Measurements from ENCODE around the gene ADGRV1.

ADGRV1 gene

DNA sequence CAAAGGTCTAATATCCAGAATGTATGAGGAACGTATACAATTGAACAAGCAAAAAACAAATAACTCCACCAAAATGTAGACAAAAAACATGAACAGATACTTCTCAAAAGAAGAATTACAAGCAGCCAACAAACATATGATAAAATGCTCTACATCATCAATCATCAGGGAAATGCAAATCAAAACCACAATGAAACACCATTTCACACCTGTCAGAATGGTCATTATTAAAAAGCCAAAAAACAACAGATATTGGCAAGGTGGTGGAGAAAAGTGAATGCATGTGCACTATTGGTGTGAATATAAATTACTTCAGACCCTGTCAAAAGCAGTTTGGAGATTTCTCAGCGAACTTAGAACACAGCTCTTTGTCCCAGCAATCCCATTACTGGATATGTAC lies 510.8 kb downstream of the ADGRV1 start:
- no peak overlapping the region for H3K27ac ChIP-seq
- H3K9me3 ChIP-seq (ENCODE audit: low read depth, low read length) = no peaks in the 10 kb centered on the region; the same call in 1 of the 2 replicates
- H3K4me3 ChIP-seq = no peak overlapping the region
- no peak for DNase-seq (ENCODE audit: low read depth, low spot score)
- no peaks in the 10 kb centered on the region for H3K36me3 ChIP-seq (ENCODE audit: insufficient read depth, low read length)
- no peak overlapping the region for H3K9ac ChIP-seq (ENCODE audit: insufficient read length)
- TF ChIP-seq FOXP2 (optimal IDR thresholded peaks at IDR 0.05; ENCODE audit: control extremely low read depth, extremely low read length, insufficient read depth) = no peak
- TF ChIP-seq EZH2 (IDR thresholded peaks at IDR 0.05) = no peak
- TF ChIP-seq POLR2AphosphoS5 (IDR thresholded peaks at IDR 0.05; ENCODE audit: borderline replicate concordance, low read depth, low read length) = no peak

- TF ChIP-seq POLR2AphosphoS5 (IDR thresholded peaks at IDR 0.05; ENCODE audit: borderline replicate concordance, low read depth, low read length) = no peak
- no peak for TF ChIP-seq FOXP2 (optimal IDR thresholded peaks at IDR 0.05; ENCODE audit: control extremely low read depth, extremely low read length, insufficient read depth)
- no peak for TF ChIP-seq EZH2 (IDR thresholded peaks at IDR 0.05)
- Histone ChIP-seq H3K36me3 (ENCODE audit: insufficient read depth, low read length) (no peaks in the 10 kb centered on the region), H3K4me3 (no peak overlapping the region), H3K9ac (ENCODE audit: insufficient read length) (no peak overlapping the region), H3K27ac (no peak overlapping the region), H3K9me3 (ENCODE audit: low read depth, low read length) (no peaks in the 10 kb centered on the region; the same call in 1 of the 2 replicates)
- DNase-seq (ENCODE audit: low read depth, low spot score) = no peak
These were observed 512.4 kb downstream of the ADGRV1 start for GRCh38 chr5:91070761-91071550.

DNA sequence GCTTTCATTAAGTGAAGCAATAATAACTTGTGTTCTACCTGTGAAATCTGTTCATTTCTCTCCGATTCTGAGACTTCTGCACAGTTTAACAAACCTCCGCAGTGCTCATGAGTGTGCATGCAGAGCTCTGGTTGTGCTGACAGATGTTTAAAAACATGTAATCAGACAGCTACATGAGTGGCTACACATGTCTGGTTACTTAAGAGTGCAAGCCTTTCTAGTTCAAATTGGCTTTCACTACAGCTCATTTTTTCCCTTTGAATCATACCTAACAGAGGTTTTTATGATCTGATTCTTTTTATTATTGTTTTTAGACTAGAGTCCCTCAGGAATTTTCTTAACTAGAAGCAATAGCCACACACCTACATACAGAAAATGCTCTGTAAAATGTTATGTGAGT lies 514.3 kb downstream of the ADGRV1 start:
- TF ChIP-seq FOXP2 (optimal IDR thresholded peaks at IDR 0.05; ENCODE audit: control extremely low read depth, extremely low read length, insufficient read depth) = no peak
- TF ChIP-seq EZH2 (IDR thresholded peaks at IDR 0.05) = no peak
- no peak for TF ChIP-seq POLR2AphosphoS5 (IDR thresholded peaks at IDR 0.05; ENCODE audit: borderline replicate concordance, low read depth, low read length)
- Histone ChIP-seq H3K36me3 (ENCODE audit: insufficient read depth, low read length) (no peaks in the 10 kb centered on the region), H3K4me3 (no peak overlapping the region), H3K27ac (no peak overlapping the region), H3K9me3 (ENCODE audit: low read depth, low read length) (no peaks in the 10 kb centered on the region; the same call in 1 of the 2 replicates), H3K9ac (ENCODE audit: insufficient read length) (no peak overlapping the region)
- DNase-seq (ENCODE audit: low read depth, low spot score) = no peak

GRCh38 chr5:91074615-91075014 lies 516.0 kb downstream of the ADGRV1 start:
- H3K27ac ChIP-seq = peak overlapping the region; percentile 84
- no peaks in the 10 kb centered on the region; the same call in 1 of the 2 replicates for H3K9me3 ChIP-seq (ENCODE audit: low read depth, low read length)
- no peak for TF ChIP-seq POLR2AphosphoS5 (IDR thresholded peaks at IDR 0.05; ENCODE audit: borderline replicate concordance, low read depth, low read length)
- TF ChIP-seq EZH2 (IDR thresholded peaks at IDR 0.05) = no peak
- no peak for TF ChIP-seq FOXP2 (optimal IDR thresholded peaks at IDR 0.05; ENCODE audit: control extremely low read depth, extremely low read length, insufficient read depth)
- H3K9ac ChIP-seq (ENCODE audit: insufficient read length) = no peak overlapping the region
- 0 out of 2 replicates have a peak overlapping the region, but pooled peaks have one; percentile 14 for H3K4me3 ChIP-seq
- peak; percentile 48 for DNase-seq (ENCODE audit: low read depth, low spot score)
- H3K36me3 ChIP-seq (ENCODE audit: insufficient read depth, low read length) = no peaks in the 10 kb centered on the region

GRCh38 chr5:91076138-91076537 lies 517.5 kb downstream of the ADGRV1 start:
- Histone ChIP-seq H3K4me3 (no peak overlapping the region), H3K27ac (no peak overlapping the region), H3K36me3 (ENCODE audit: insufficient read depth, low read length) (no peaks in the 10 kb centered on the region), H3K9ac (ENCODE audit: insufficient read length) (no peak overlapping the region), H3K9me3 (ENCODE audit: low read depth, low read length) (no peaks in the 10 kb centered on the region; the same call in 1 of the 2 replicates)
- TF ChIP-seq EZH2 (IDR thresholded peaks at IDR 0.05) = no peak
- no peak for DNase-seq (ENCODE audit: low read depth, low spot score)

- no peaks in the 10 kb centered on the region for H3K36me3 ChIP-seq (ENCODE audit: insufficient read depth, low read length)
- no peak overlapping the region for H3K27ac ChIP-seq
- TF ChIP-seq FOXP2 (optimal IDR thresholded peaks at IDR 0.05; ENCODE audit: control extremely low read depth, extremely low read length, insufficient read depth) = no peak
- TF ChIP-seq EZH2 (IDR thresholded peaks at IDR 0.05) = no peak
- no peaks in the 10 kb centered on the region; the same call in 1 of the 2 replicates for H3K9me3 ChIP-seq (ENCODE audit: low read depth, low read length)
- no peak for DNase-seq (ENCODE audit: low read depth, low spot score)
- no peak overlapping the region for H3K9ac ChIP-seq (ENCODE audit: insufficient read length)
- H3K4me3 ChIP-seq = no peak overlapping the region
These were observed 519.0 kb downstream of the ADGRV1 start for GRCh38 chr5:91077623-91078022.

DNA sequence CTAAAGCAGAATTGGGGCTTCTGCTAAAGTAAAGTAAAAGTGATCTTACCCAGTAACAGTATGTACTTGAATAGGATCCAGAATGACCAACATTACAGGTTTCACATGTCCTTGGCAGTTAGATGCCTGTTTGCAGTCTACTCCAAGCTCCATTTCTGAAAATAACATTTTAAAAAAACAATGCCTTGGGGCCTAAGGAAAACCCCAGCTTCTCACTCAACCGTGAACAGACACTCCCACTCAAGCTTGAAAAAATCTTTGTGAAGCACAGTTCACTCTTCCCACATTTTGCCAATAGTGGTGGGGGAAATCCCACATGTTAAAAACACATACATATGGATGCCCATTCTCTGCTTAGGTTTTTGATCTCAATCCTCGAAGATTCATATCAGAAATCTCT lies 520.4 kb downstream of the ADGRV1 start:
- DNase-seq (ENCODE audit: low read depth, low spot score) = no peak
- TF ChIP-seq EZH2 (IDR thresholded peaks at IDR 0.05) = no peak
- TF ChIP-seq FOXP2 (optimal IDR thresholded peaks at IDR 0.05; ENCODE audit: control extremely low read depth, extremely low read length, insufficient read depth) = no peak
- no peak for TF ChIP-seq POLR2AphosphoS5 (IDR thresholded peaks at IDR 0.05; ENCODE audit: borderline replicate concordance, low read depth, low read length)
- Histone ChIP-seq H3K9me3 (ENCODE audit: low read depth, low read length) (no peaks in the 10 kb centered on the region; the same call in 1 of the 2 replicates), H3K9ac (ENCODE audit: insufficient read length) (peak overlapping the region; percentile 9), H3K36me3 (ENCODE audit: insufficient read depth, low read length) (no peaks in the 10 kb centered on the region), H3K27ac (no peak overlapping the region), H3K4me3 (peak overlapping the region; percentile 23; the same call in 1 of the 2 replicates)

DNA sequence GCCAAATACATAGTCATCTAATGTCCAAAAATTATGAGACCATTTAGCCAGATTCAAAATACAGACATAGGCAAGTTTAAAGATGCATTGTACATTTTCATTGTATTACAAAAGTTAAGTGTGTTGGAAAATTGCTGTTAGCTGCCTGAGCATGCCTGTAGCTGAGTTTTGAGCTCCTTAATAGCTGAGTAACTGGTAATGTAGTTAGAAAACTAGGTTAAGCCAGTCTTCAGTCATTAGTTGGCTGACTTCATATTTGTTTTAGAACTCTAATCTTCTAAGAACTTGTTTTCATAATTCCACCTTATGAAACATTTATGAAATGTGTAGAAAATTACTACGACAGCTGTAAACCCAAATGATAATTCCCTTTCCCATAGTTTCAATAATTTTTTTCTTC lies 531.2 kb downstream of the ADGRV1 start:
- no peak for DNase-seq (ENCODE audit: low read depth, low spot score)
- no peaks in the 10 kb centered on the region for H3K9me3 ChIP-seq (ENCODE audit: low read depth, low read length)
- no peak overlapping the region for H3K9ac ChIP-seq (ENCODE audit: insufficient read length)
- H3K36me3 ChIP-seq (ENCODE audit: insufficient read depth, low read length) = no peaks in the 10 kb centered on the region
- H3K4me3 ChIP-seq = no peak overlapping the region
- H3K27ac ChIP-seq = no peak overlapping the region
- TF ChIP-seq POLR2AphosphoS5 (IDR thresholded peaks at IDR 0.05; ENCODE audit: borderline replicate concordance, low read depth, low read length) = no peak
- TF ChIP-seq FOXP2 (optimal IDR thresholded peaks at IDR 0.05; ENCODE audit: control extremely low read depth, extremely low read length, insufficient read depth) = no peak
- TF ChIP-seq EZH2 (IDR thresholded peaks at IDR 0.05) = no peak

DNA sequence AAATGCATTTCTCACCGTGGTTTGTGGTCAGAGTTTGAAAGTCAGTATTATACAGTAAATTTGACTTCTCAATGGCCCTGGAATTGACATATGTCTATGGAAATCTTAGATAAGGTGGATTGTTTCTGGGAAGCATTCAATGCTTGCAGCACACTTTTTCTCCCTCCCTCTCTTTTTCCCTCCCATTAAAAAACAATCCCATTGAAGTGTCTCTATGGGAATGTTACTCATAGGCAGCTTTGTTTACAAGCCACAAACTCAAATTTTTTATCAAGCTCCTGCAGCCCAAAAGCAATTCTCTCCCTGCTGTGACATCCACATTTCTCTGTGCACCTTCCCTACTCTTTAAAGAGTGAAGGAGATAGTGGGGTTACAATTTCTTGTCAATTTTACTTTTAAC lies 532.4 kb downstream of the ADGRV1 start:
- H3K27ac ChIP-seq = no peak overlapping the region
- H3K9ac ChIP-seq (ENCODE audit: insufficient read length) = no peak overlapping the region
- no peaks in the 10 kb centered on the region for H3K36me3 ChIP-seq (ENCODE audit: insufficient read depth, low read length)
- no peak for TF ChIP-seq POLR2AphosphoS5 (IDR thresholded peaks at IDR 0.05; ENCODE audit: borderline replicate concordance, low read depth, low read length)
- TF ChIP-seq FOXP2 (optimal IDR thresholded peaks at IDR 0.05; ENCODE audit: control extremely low read depth, extremely low read length, insufficient read depth) = no peak
- TF ChIP-seq EZH2 (IDR thresholded peaks at IDR 0.05) = no peak
- no peaks in the 10 kb centered on the region for H3K9me3 ChIP-seq (ENCODE audit: low read depth, low read length)
- DNase-seq (ENCODE audit: low read depth, low spot score) = no peak
- no peak overlapping the region for H3K4me3 ChIP-seq

Measured in SK-N-MC (cell line).